SK-N-SH (cell line): ENCODE results near the gene PGAP3. TPM values are rescaled to one million over a fixed set of nuclear protein-coding genes. Genes with fewer than 3 reads are reported as not detected.

Experiments
- CTCF ChIA-PET: fragments of 300-600, 350-600 bp; formaldehyde crosslinking; extraction: SDS; loops from one replicate; lab custom pipeline; 2021; lab: Yijun Ruan, JAX
- POLR2A ChIA-PET: fragments of 350-600 bp; sonication (Branson Sonifier 250); formaldehyde crosslinking; extraction: SDS; loops from one replicate; lab custom pipeline; 2020; ENCODE audit warnings: antibody characterized with exemption, inconsistent platforms; lab: Yijun Ruan, JAX
- DNase-seq: peaks from one replicate; pipeline ENCODE4 v3.0.0; 2012
- H2AFZ ChIP-seq: fragments of 200-600 bp; sonication (generic); 2 replicates; pipeline ENCODE4 v1.8.1; 2016; ENCODE audit warnings: antibody characterized with exemption, mild to moderate bottlenecking, low read depth
- H3F3A ChIP-seq: fragments of 200-600 bp; sonication (generic); replicated peaks from 2 replicates; pipeline ENCODE3; 2016; ENCODE audit warnings: antibody characterized with exemption, mild to moderate bottlenecking; ENCODE audit not compliant: insufficient read depth
- H3K27ac ChIP-seq, 2 experiments: fragments of 200-500 bp in 1 of 2; fragments of 200-600 bp in 1 of 2; sonication (Bioruptor generic) in 1 of 2; sonication (generic), shearing (Covaris generic) in 1 of 2; 2 replicates each; pipeline versions ENCODE4 v1.5.1 to v1.6.1; 2014 to 2016; ENCODE audit warnings: low read depth in 2 of 2, inconsistent platforms in 1 of 2, low read length in 1 of 2, mild to moderate bottlenecking in 1 of 2, mixed read lengths in 1 of 2
- H3K27me3 ChIP-seq: fragments of 200-600 bp; sonication (generic), shearing (Covaris generic); 2 replicates; pipeline ENCODE4 v1.6.1; 2016; ENCODE audit warnings: mixed run types; ENCODE audit not compliant: insufficient read depth
- H3K36me3 ChIP-seq, 2 experiments: fragments of 200-500 bp in 1 of 2; fragments of 200-600 bp in 1 of 2; sonication (Bioruptor generic) in 1 of 2; sonication (generic) in 1 of 2; replicated peaks in 1 of 2; 2 replicates each; pipeline versions ENCODE3 to v1.5.1; 2014 to 2016; ENCODE audit warnings: low read length in 1 of 2, mild to moderate bottlenecking in 1 of 2; ENCODE audit not compliant: insufficient read depth in 2 of 2, control insufficient read depth in 1 of 2
- H3K4me1 ChIP-seq, 2 experiments: fragments of 200-500 bp in 1 of 2; fragments of 200-600 bp in 1 of 2; sonication (Bioruptor generic) in 1 of 2; sonication (generic), shearing (Covaris generic) in 1 of 2; 2 replicates each; pipeline versions ENCODE4 v1.5.1 to v1.6.1; 2014 to 2016; ENCODE audit warnings: low read depth in 1 of 2, low read length in 1 of 2, mixed run types in 1 of 2; ENCODE audit not compliant: insufficient read depth in 2 of 2, control insufficient read depth in 1 of 2
- H3K4me2 ChIP-seq: fragments of 200-600 bp; sonication (generic), shearing (Covaris generic); 2 replicates; pipeline ENCODE4 v1.6.1; 2017; ENCODE audit warnings: mixed run types
- H3K4me3 ChIP-seq, 2 experiments: fragments of 200-500 bp in 1 of 2; fragments of 200-600 bp in 1 of 2; sonication (Bioruptor generic) in 1 of 2; sonication (generic), shearing (Covaris generic) in 1 of 2; 2 replicates each; pipeline versions ENCODE4 v1.5.1 to v1.8.1; 2014 to 2016; ENCODE audit warnings: low read depth in 2 of 2, inconsistent platforms in 1 of 2, low read length in 1 of 2, mild to moderate bottlenecking in 1 of 2, mixed read lengths in 1 of 2, moderate library complexity in 1 of 2
- H3K79me2 ChIP-seq: fragments of 200-600 bp; sonication (generic); 2 replicates; pipeline ENCODE4 v1.8.1; 2017; ENCODE audit warnings: mild to moderate bottlenecking; ENCODE audit not compliant: insufficient read depth
- H3K9ac ChIP-seq: fragments of 200-600 bp; sonication (generic); 2 replicates; pipeline ENCODE4 v1.6.1; 2017; ENCODE audit warnings: mixed run types
- H3K9me2 ChIP-seq: fragments of 200-600 bp; sonication (generic); 2 replicates; pipeline ENCODE4 v1.6.1; 2017; ENCODE audit warnings: mixed run types
- H3K9me3 ChIP-seq: fragments of 200-600 bp; sonication (generic); 2 replicates; pipeline ENCODE4 v1.6.1; 2017; ENCODE audit warnings: mixed run types, mild to moderate bottlenecking, moderate library complexity
- H4K20me1 ChIP-seq: fragments of 200-600 bp; sonication (generic); 2 replicates; pipeline ENCODE4 v1.6.1; 2017; ENCODE audit warnings: mild to moderate bottlenecking, mixed run types; ENCODE audit not compliant: insufficient read depth
- CHD2 ChIP-seq: fragments of 150-350 bp; IDR thresholded peaks from 2 replicates; pipeline ENCODE4 v1.6.1; 2018; ENCODE audit warnings: low read length; ENCODE audit not compliant: partially characterized antibody
- EZH2phosphoT487 ChIP-seq: fragments of 200-600 bp; sonication (generic); IDR thresholded peaks from 2 replicates; pipeline ENCODE4 v1.6.1; 2017; ENCODE audit warnings: low read depth, mixed run types, mild to moderate bottlenecking, antibody characterized with exemption, moderate library complexity, borderline replicate concordance
- FOSL2 ChIP-seq: IDR thresholded peaks from 2 replicates; pipeline ENCODE4 v1.4.0; 2012; ENCODE audit warnings: low read depth, mild to moderate bottlenecking, moderate library complexity, borderline replicate concordance
- FOXM1 ChIP-seq: IDR thresholded peaks from 2 replicates; pipeline ENCODE4 v1.4.0; 2012; ENCODE audit warnings: low read depth, mild to moderate bottlenecking
- GATA2 ChIP-seq: sonication (generic); formaldehyde crosslinking; IDR thresholded peaks from 2 replicates; pipeline ENCODE4 v1.5.0; 2020; ENCODE audit warnings: mild to moderate bottlenecking, missing genetic modification reagents
- MEF2A ChIP-seq: IDR thresholded peaks from 2 replicates; pipeline ENCODE4 v1.4.0; 2012; ENCODE audit warnings: low read depth, borderline replicate concordance
- MXI1 ChIP-seq: IDR thresholded peaks from 2 replicates; pipeline ENCODE4 v1.6.1; 2012; ENCODE audit warnings: mild to moderate bottlenecking, low read depth, low read length, improper control_type of control experiment
- NFIC ChIP-seq: IDR thresholded peaks from 2 replicates; pipeline ENCODE4 v1.4.0; 2012; ENCODE audit warnings: borderline replicate concordance
- RXRA ChIP-seq: IDR thresholded peaks from 2 replicates; pipeline ENCODE4 v1.4.0; 2012; ENCODE audit warnings: low read depth, mild to moderate bottlenecking, borderline replicate concordance
- SIN3A ChIP-seq: IDR thresholded peaks from 2 replicates; pipeline ENCODE4 v1.6.1; 2012; ENCODE audit warnings: low read depth, mild to moderate bottlenecking, low read length, moderate library complexity, borderline replicate concordance
- SMC3 ChIP-seq: IDR thresholded peaks from 2 replicates; pipeline ENCODE4 v1.6.1; 2012; ENCODE audit warnings: low read depth, low read length, improper control_type of control experiment
- TEAD4 ChIP-seq: IDR thresholded peaks from 2 replicates; pipeline ENCODE4 v1.4.0; 2012; ENCODE audit warnings: mild to moderate bottlenecking, borderline replicate concordance; ENCODE audit not compliant: insufficient read depth
- YY1 ChIP-seq: IDR thresholded peaks from 2 replicates; pipeline ENCODE4 v1.4.0; 2012; ENCODE audit warnings: low read depth, mild to moderate bottlenecking
- WGBS: methylation state at CpG from one replicate; pipeline ENCODE4 v1.1.6; 2017; ENCODE audit warnings: low lambda C conversion rate; 5-methylcytosine and 5-hydroxymethylcytosine counted together
- polyA plus RNA-seq, 3 experiments: library from polyadenylated mRNA; depleted of rRNA; stranded (reverse); fragments of >200 nt; gene quantifications; 2 replicates each; pipeline ENCODE4 v1.2.3, GENCODE V29; 2012
- TF ChIP-seq, protein P1 (sequence below): fragments of 150-350 bp; IDR thresholded peaks from 2 replicates; pipeline ENCODE4 v1.6.1; 2016; ENCODE audit warnings: mild to moderate bottlenecking, low read depth, low read length
- TF ChIP-seq, protein P2 (sequence below): fragments of 200-600 bp; sonication (generic); IDR thresholded peaks from 2 replicates; pipeline ENCODE4 v1.6.1; 2017; ENCODE audit warnings: antibody characterized with exemption, mild to moderate bottlenecking, moderate library complexity
- TF ChIP-seq, protein P3 (sequence below): IDR thresholded peaks from 2 replicates; pipeline ENCODE4; 2012
- TF ChIP-seq, protein P4 (sequence below): fragments of 150-350 bp; IDR thresholded peaks from 2 replicates; pipeline ENCODE4 v1.6.1; 2017; ENCODE audit warnings: antibody characterized with exemption, low read length, low read depth, borderline replicate concordance

PGAP3 gene
- polyA plus RNA-seq, 1 of the 3 experiments (the other 2 are of a cell fraction), result 20.9 TPM

DNA sequence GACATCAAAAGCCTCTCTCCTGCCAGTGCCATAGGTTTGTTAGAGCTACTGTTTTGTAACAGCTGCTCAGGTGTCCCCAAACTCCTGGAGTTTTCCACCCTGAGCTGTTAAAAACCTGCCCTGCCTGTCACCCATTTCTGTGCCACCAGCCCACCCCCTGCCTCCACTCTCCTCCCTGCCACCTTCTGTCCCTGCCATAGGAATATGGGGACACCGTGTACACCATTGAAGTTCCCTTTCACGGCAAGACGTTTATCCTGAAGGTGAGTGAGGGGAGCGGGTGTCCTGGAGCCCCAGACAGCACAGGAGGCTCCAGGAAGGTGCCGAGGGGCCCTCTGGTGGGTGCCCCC lies 27.9 kb downstream of the PGAP3 start (continued):
- TF ChIP-seq, protein P1, sequence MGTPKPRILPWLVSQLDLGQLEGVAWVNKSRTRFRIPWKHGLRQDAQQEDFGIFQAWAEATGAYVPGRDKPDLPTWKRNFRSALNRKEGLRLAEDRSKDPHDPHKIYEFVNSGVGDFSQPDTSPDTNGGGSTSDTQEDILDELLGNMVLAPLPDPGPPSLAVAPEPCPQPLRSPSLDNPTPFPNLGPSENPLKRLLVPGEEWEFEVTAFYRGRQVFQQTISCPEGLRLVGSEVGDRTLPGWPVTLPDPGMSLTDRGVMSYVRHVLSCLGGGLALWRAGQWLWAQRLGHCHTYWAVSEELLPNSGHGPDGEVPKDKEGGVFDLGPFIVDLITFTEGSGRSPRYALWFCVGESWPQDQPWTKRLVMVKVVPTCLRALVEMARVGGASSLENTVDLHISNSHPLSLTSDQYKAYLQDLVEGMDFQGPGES, result no peak
- no peak for TF ChIP-seq TEAD4
- TF ChIP-seq, protein P2, sequence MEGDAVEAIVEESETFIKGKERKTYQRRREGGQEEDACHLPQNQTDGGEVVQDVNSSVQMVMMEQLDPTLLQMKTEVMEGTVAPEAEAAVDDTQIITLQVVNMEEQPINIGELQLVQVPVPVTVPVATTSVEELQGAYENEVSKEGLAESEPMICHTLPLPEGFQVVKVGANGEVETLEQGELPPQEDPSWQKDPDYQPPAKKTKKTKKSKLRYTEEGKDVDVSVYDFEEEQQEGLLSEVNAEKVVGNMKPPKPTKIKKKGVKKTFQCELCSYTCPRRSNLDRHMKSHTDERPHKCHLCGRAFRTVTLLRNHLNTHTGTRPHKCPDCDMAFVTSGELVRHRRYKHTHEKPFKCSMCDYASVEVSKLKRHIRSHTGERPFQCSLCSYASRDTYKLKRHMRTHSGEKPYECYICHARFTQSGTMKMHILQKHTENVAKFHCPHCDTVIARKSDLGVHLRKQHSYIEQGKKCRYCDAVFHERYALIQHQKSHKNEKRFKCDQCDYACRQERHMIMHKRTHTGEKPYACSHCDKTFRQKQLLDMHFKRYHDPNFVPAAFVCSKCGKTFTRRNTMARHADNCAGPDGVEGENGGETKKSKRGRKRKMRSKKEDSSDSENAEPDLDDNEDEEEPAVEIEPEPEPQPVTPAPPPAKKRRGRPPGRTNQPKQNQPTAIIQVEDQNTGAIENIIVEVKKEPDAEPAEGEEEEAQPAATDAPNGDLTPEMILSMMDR, result no peak
- TF ChIP-seq GATA2, result no peak
- no peak for TF ChIP-seq EZH2phosphoT487

DNA sequence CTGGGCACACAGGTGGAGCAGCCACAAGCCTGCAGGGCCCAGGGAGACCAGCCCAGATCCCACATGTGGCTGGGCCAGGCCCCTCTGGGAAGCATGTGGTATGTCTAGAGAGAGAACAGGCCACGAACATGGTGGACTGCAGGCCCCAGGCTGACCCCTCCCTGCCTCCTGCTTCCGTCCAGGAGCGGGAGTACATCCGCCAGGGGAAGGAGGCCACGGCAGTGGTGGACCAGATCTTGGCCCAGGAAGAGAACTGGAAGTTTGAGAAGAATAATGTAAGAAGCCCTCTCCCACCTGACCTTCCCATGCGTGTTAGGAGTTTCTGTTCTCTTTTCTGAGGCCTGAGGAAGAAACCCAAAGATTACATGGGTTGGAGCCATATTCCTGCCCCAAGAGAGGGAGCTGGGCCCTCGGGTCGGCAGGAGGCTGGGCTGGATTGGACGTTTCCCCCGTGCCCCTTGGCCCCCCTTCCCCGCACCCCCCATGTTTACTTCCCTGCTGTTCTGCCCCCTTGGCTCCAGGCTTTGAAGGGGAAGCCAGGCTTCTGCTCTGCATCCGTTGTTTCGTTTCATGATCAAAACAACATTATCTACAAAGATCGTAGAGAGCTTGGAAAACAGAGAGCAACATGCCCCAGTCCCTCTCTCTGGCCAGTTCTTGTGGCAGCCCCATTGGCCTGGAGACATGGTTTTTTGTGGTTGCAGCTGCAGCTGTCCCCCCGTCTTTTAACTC lies 28.4 kb downstream of the PGAP3 start:
- H3K9me3 ChIP-seq, result no peaks in the 10 kb centered on the region
- WGBS, result 94% methylated on average over 11 of the region's 15 CpGs
- H2AFZ ChIP-seq, result no peak overlapping the region
- no peaks in the 10 kb centered on the region for H3F3A ChIP-seq
- H3K4me3 ChIP-seq, result no peak overlapping the region
- DNase-seq, result no peak
- H3K4me1 ChIP-seq, result no peaks in the 10 kb centered on the region; a peak in 1 of 4 replicates
- H3K4me2 ChIP-seq, result no peak overlapping the region
- no peaks in the 10 kb centered on the region for H3K79me2 ChIP-seq
- no peak for TF ChIP-seq NFIC
- TF ChIP-seq EZH2phosphoT487, result no peak
- TF ChIP-seq CHD2, result no peak
- no peak for TF ChIP-seq FOSL2
- no peak for TF ChIP-seq SIN3A
- no peak for TF ChIP-seq RXRA
- TF ChIP-seq, protein P3, sequence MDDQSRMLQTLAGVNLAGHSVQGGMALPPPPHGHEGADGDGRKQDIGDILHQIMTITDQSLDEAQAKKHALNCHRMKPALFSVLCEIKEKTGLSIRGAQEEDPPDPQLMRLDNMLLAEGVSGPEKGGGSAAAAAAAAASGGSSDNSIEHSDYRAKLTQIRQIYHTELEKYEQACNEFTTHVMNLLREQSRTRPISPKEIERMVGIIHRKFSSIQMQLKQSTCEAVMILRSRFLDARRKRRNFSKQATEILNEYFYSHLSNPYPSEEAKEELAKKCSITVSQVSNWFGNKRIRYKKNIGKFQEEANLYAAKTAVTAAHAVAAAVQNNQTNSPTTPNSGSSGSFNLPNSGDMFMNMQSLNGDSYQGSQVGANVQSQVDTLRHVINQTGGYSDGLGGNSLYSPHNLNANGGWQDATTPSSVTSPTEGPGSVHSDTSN, result no peak
- no peak for TF ChIP-seq MXI1
- TF ChIP-seq YY1, result no peak
- no peak for TF ChIP-seq GATA2
- no peak for TF ChIP-seq SMC3
- TF ChIP-seq MEF2A, result no peak
- no peak for TF ChIP-seq TEAD4
- TF ChIP-seq, protein P4, sequence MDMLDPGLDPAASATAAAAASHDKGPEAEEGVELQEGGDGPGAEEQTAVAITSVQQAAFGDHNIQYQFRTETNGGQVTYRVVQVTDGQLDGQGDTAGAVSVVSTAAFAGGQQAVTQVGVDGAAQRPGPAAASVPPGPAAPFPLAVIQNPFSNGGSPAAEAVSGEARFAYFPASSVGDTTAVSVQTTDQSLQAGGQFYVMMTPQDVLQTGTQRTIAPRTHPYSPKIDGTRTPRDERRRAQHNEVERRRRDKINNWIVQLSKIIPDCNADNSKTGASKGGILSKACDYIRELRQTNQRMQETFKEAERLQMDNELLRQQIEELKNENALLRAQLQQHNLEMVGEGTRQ, result no peak
- TF ChIP-seq FOXM1, result no peak
- H3K9me2 ChIP-seq, result no peaks in the 10 kb centered on the region
- peak overlapping the region in 1 of 2 experiments; percentile 22; a peak in 1 of 4 replicates for H3K27ac ChIP-seq
- peaks cover 3% of the 10 kb centered on the region; the same call in 1 of the 2 replicates for H4K20me1 ChIP-seq
- no peaks in the 10 kb centered on the region for H3K27me3 ChIP-seq
- POLR2A ChIA-PET, result interaction anchor here (0.8 kb wide), 1 partner anchor 10 kb away, joined by 4 read pairs; no protein-coding TSS in a partner anchor
- peaks cover 0 to 40% of the 10 kb centered on the region in 2 experiments for H3K36me3 ChIP-seq
- no peak overlapping the region for H3K9ac ChIP-seq
- CTCF ChIA-PET, result interaction anchor here (1.0 kb wide), 1 partner anchor 38 kb away, joined by 7 read pairs; no protein-coding TSS in a partner anchor
